ENCODE measurements around the gene PTH1R. TPM values are rescaled to one million over a fixed set of nuclear protein-coding genes. Genes with fewer than 3 reads are reported as not detected.

The PTH1R gene
- total and polyA plus RNA-seq, 4 donors: 7.8 to 25.0 (median 13.0) TPM

GRCh38 chr3:46935989-46936558 is 58.6 kb downstream of the PTH1R start:
- peaks cover 46% of the 10 kb centered on the region for H3K4me1 ChIP-seq (ENCODE audit: control insufficient read depth, insufficient read depth, low read length)
- H3K9me3 ChIP-seq (ENCODE audit: control insufficient read depth, insufficient read depth, low read length): no peaks in the 10 kb centered on the region
- no peaks in the 10 kb centered on the region for H3K27me3 ChIP-seq (ENCODE audit: control insufficient read depth, insufficient read depth, low read length)
- H3K4me3 ChIP-seq (ENCODE audit: low read depth, low read length): no peak overlapping the region
- no peak for DNase-seq (ENCODE audit: low read depth in 4 of 6, low spot score in 6 of 6)
- WGBS (ENCODE audit: insufficient coverage): 97% methylated on average over 7 of the region's 7 CpGs
- no peak overlapping the region for H3K27ac ChIP-seq (ENCODE audit: low read depth, low read length)
- peaks cover 46% of the 10 kb centered on the region for H3K36me3 ChIP-seq (ENCODE audit: control insufficient read depth, insufficient read depth, low read length)

GRCh38 chr3:46936733-46937250 is 59.3 kb downstream of the PTH1R start:
- no peaks in the 10 kb centered on the region for H3K9me3 ChIP-seq (ENCODE audit: control insufficient read depth, insufficient read depth, low read length)
- DNase-seq (ENCODE audit: low read depth in 4 of 6, low spot score in 6 of 6): no peak
- H3K27ac ChIP-seq (ENCODE audit: low read depth, low read length): no peak overlapping the region
- no peaks in the 10 kb centered on the region for H3K27me3 ChIP-seq (ENCODE audit: control insufficient read depth, insufficient read depth, low read length)
- 89% methylated on average over 2 of the region's 5 CpGs for WGBS (ENCODE audit: insufficient coverage)
- H3K36me3 ChIP-seq (ENCODE audit: control insufficient read depth, insufficient read depth, low read length): peaks cover 43% of the 10 kb centered on the region
- no peak overlapping the region for H3K4me3 ChIP-seq (ENCODE audit: low read depth, low read length)
- H3K4me1 ChIP-seq (ENCODE audit: control insufficient read depth, insufficient read depth, low read length): peaks cover 38% of the 10 kb centered on the region

GRCh38 chr3:46938118-46938517 is 60.6 kb downstream of the PTH1R start:
- H3K27me3 ChIP-seq (ENCODE audit: control insufficient read depth, insufficient read depth, low read length): no peaks in the 10 kb centered on the region
- H3K27ac ChIP-seq (ENCODE audit: low read depth, low read length): no peak overlapping the region
- no peak overlapping the region for H3K4me3 ChIP-seq (ENCODE audit: low read depth, low read length)
- H3K4me1 ChIP-seq (ENCODE audit: control insufficient read depth, insufficient read depth, low read length): peaks cover 27% of the 10 kb centered on the region
- WGBS (ENCODE audit: insufficient coverage): 100% methylated on average over 1 of the region's 2 CpGs
- no peaks in the 10 kb centered on the region for H3K9me3 ChIP-seq (ENCODE audit: control insufficient read depth, insufficient read depth, low read length)
- no peak for DNase-seq (ENCODE audit: low read depth in 4 of 6, low spot score in 6 of 6)
- H3K36me3 ChIP-seq (ENCODE audit: control insufficient read depth, insufficient read depth, low read length): peaks cover 46% of the 10 kb centered on the region

- no peak for DNase-seq (ENCODE audit: low read depth in 4 of 6, low spot score in 6 of 6)
- no peak overlapping the region for H3K4me3 ChIP-seq (ENCODE audit: low read depth, low read length)
- H3K27ac ChIP-seq (ENCODE audit: low read depth, low read length): no peak overlapping the region
- peaks cover 16% of the 10 kb centered on the region for H3K4me1 ChIP-seq (ENCODE audit: control insufficient read depth, insufficient read depth, low read length)
- H3K36me3 ChIP-seq (ENCODE audit: control insufficient read depth, insufficient read depth, low read length): peaks cover 49% of the 10 kb centered on the region
- no peaks in the 10 kb centered on the region for H3K27me3 ChIP-seq (ENCODE audit: control insufficient read depth, insufficient read depth, low read length)
- H3K9me3 ChIP-seq (ENCODE audit: control insufficient read depth, insufficient read depth, low read length): no peaks in the 10 kb centered on the region
- 91% methylated on average over 9 of the region's 12 CpGs for WGBS (ENCODE audit: insufficient coverage)
Observed at GRCh38 chr3:46939578-46940445, 62.3 kb downstream of the PTH1R start.

GRCh38 chr3:46942076-46942475 is 64.6 kb downstream of the PTH1R start:
- DNase-seq (ENCODE audit: low read depth in 4 of 6, low spot score in 6 of 6): no peak
- WGBS (ENCODE audit: insufficient coverage): 89% methylated on average over 7 of the region's 7 CpGs
- Histone ChIP-seq H3K27ac (ENCODE audit: low read depth, low read length) (no peak overlapping the region), H3K27me3 (ENCODE audit: control insufficient read depth, insufficient read depth, low read length) (no peaks in the 10 kb centered on the region), H3K4me3 (ENCODE audit: low read depth, low read length) (no peak overlapping the region), H3K4me1 (ENCODE audit: control insufficient read depth, insufficient read depth, low read length) (peaks cover 4% of the 10 kb centered on the region), H3K9me3 (ENCODE audit: control insufficient read depth, insufficient read depth, low read length) (no peaks in the 10 kb centered on the region), H3K36me3 (ENCODE audit: control insufficient read depth, insufficient read depth, low read length) (peaks cover 48% of the 10 kb centered on the region)

GRCh38 chr3:46942481-46943236 is 65.1 kb downstream of the PTH1R start:
- 85% methylated on average over 10 of the region's 12 CpGs for WGBS (ENCODE audit: insufficient coverage)
- Histone ChIP-seq H3K9me3 (ENCODE audit: control insufficient read depth, insufficient read depth, low read length) (no peaks in the 10 kb centered on the region), H3K4me1 (ENCODE audit: control insufficient read depth, insufficient read depth, low read length) (peaks cover 4% of the 10 kb centered on the region), H3K36me3 (ENCODE audit: control insufficient read depth, insufficient read depth, low read length) (peaks cover 48% of the 10 kb centered on the region), H3K27ac (ENCODE audit: low read depth, low read length) (no peak overlapping the region), H3K4me3 (ENCODE audit: low read depth, low read length) (no peak overlapping the region), H3K27me3 (ENCODE audit: control insufficient read depth, insufficient read depth, low read length) (no peaks in the 10 kb centered on the region)
- DNase-seq (ENCODE audit: low read depth in 4 of 6, low spot score in 6 of 6): no peak

- no peak overlapping the region for H3K27ac ChIP-seq (ENCODE audit: low read depth, low read length)
- no peaks in the 10 kb centered on the region for H3K27me3 ChIP-seq (ENCODE audit: control insufficient read depth, insufficient read depth, low read length)
- peaks cover 9% of the 10 kb centered on the region for H3K4me1 ChIP-seq (ENCODE audit: control insufficient read depth, insufficient read depth, low read length)
- DNase-seq (ENCODE audit: low read depth in 4 of 6, low spot score in 6 of 6): no peak
- H3K9me3 ChIP-seq (ENCODE audit: control insufficient read depth, insufficient read depth, low read length): no peaks in the 10 kb centered on the region
- no peak overlapping the region for H3K4me3 ChIP-seq (ENCODE audit: low read depth, low read length)
- peaks cover 47% of the 10 kb centered on the region for H3K36me3 ChIP-seq (ENCODE audit: control insufficient read depth, insufficient read depth, low read length)
- 85% methylated on average over 8 of the region's 12 CpGs for WGBS (ENCODE audit: insufficient coverage)
Observed at GRCh38 chr3:46943237-46944187, 66.0 kb downstream of the PTH1R start.

GRCh38 chr3:46944191-46944590 is 66.7 kb downstream of the PTH1R start:
- no peak overlapping the region for H3K4me3 ChIP-seq (ENCODE audit: low read depth, low read length)
- H3K9me3 ChIP-seq (ENCODE audit: control insufficient read depth, insufficient read depth, low read length): no peaks in the 10 kb centered on the region
- H3K27ac ChIP-seq (ENCODE audit: low read depth, low read length): no peak overlapping the region
- no peaks in the 10 kb centered on the region for H3K27me3 ChIP-seq (ENCODE audit: control insufficient read depth, insufficient read depth, low read length)
- peaks cover 14% of the 10 kb centered on the region for H3K4me1 ChIP-seq (ENCODE audit: control insufficient read depth, insufficient read depth, low read length)
- DNase-seq (ENCODE audit: low read depth in 4 of 6, low spot score in 6 of 6): no peak
- H3K36me3 ChIP-seq (ENCODE audit: control insufficient read depth, insufficient read depth, low read length): peaks cover 47% of the 10 kb centered on the region
- WGBS (ENCODE audit: insufficient coverage): 78% methylated on average over 8 of the region's 8 CpGs

- 80% methylated on average over 5 of the region's 6 CpGs for WGBS (ENCODE audit: insufficient coverage)
Observed at GRCh38 chr3:46946416-46946815, 68.9 kb downstream of the PTH1R start.

More at GRCh38 chr3:46946416-46946815, 68.9 kb downstream of the PTH1R start:
- H3K36me3 ChIP-seq (ENCODE audit: control insufficient read depth, insufficient read depth, low read length): peaks cover 28% of the 10 kb centered on the region
- H3K9me3 ChIP-seq (ENCODE audit: control insufficient read depth, insufficient read depth, low read length): no peaks in the 10 kb centered on the region
- H3K4me1 ChIP-seq (ENCODE audit: control insufficient read depth, insufficient read depth, low read length): peaks cover 21% of the 10 kb centered on the region
- no peak overlapping the region for H3K4me3 ChIP-seq (ENCODE audit: low read depth, low read length)
- no peaks in the 10 kb centered on the region for H3K27me3 ChIP-seq (ENCODE audit: control insufficient read depth, insufficient read depth, low read length)
- no peak for DNase-seq (ENCODE audit: low read depth in 4 of 6, low spot score in 6 of 6)
- no peak overlapping the region for H3K27ac ChIP-seq (ENCODE audit: low read depth, low read length)
